ENCODE data around the gene GALNT18.

DNA sequence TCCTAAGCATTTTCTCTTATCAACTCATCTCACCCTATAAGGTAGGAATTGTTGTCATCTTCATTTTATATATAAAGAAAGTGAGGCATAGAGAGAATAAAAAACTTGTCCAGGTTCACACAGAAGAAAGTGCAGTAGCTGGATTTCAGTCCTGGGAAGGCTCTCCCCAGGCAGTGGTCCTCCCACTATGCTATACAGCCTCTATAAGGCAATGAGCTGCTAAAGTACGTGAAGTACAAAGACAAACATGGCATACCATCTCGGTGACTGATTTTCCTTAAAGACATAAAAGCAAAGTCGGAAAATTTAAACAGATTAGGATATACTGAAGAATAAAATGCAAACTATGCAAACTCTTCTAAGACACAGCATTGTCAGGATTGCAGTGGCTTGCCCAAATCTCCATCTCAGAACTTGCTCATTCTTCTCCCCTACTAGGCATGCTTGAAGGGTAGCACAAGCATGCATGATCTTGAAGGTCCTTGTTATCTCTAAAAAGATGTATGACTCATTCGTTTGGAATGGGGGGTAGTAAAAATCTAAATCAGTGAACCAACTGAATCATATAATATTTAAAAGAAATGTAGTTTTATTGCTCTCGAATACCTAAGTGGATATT lies 171.0 kb downstream of the GALNT18 start:
- TF ChIP-seq POLR2A (IDR thresholded peaks at IDR 0.05) (no peak), POLR2AphosphoS5 (IDR thresholded peaks at IDR 0.05; ENCODE audit: insufficient read depth in 1 of 2, low read depth in 1 of 2) (no peak)
- TF ChIP-seq, protein P1, sequence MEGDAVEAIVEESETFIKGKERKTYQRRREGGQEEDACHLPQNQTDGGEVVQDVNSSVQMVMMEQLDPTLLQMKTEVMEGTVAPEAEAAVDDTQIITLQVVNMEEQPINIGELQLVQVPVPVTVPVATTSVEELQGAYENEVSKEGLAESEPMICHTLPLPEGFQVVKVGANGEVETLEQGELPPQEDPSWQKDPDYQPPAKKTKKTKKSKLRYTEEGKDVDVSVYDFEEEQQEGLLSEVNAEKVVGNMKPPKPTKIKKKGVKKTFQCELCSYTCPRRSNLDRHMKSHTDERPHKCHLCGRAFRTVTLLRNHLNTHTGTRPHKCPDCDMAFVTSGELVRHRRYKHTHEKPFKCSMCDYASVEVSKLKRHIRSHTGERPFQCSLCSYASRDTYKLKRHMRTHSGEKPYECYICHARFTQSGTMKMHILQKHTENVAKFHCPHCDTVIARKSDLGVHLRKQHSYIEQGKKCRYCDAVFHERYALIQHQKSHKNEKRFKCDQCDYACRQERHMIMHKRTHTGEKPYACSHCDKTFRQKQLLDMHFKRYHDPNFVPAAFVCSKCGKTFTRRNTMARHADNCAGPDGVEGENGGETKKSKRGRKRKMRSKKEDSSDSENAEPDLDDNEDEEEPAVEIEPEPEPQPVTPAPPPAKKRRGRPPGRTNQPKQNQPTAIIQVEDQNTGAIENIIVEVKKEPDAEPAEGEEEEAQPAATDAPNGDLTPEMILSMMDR (IDR thresholded peaks at IDR 0.05): no peak
